HepG2 (cell line): Measurements from ENCODE around the gene VAMP2. TPM values are rescaled to one million over a fixed set of nuclear protein-coding genes. Genes with fewer than 3 reads are reported as not detected.

ENCODE experiments used
- ATAD3A ChIP-seq: sonication (generic); formaldehyde crosslinking; IDR thresholded peaks from 2 replicates; pipeline ENCODE4 v1.4.0; 2020; ENCODE audit warnings: missing genetic modification reagents
- CCAR2 ChIP-seq: fragments of 200-400 bp; formaldehyde crosslinking; optimal IDR thresholded peaks from 2 replicates; pipeline ENCODE3; 2018; ENCODE audit warnings: low read depth, mild to moderate bottlenecking, low read length, moderate library complexity
- FOXO1 ChIP-seq: sonication (generic); formaldehyde crosslinking; IDR thresholded peaks from 2 replicates; pipeline ENCODE4 v1.4.0; 2020; ENCODE audit warnings: missing genetic modification reagents
- GATAD2A ChIP-seq: IDR thresholded peaks from 2 replicates; pipeline ENCODE4 v1.6.1; 2016
- GZF1 ChIP-seq: sonication (generic); formaldehyde crosslinking; IDR thresholded peaks from 2 replicates; pipeline ENCODE4 v1.5.1; 2020; ENCODE audit warnings: mild to moderate bottlenecking, missing genetic modification reagents
- KAT2B ChIP-seq: fragments of 150-350 bp; IDR thresholded peaks from 2 replicates; pipeline ENCODE4 v1.6.1; 2014; ENCODE audit warnings: low read depth, low read length, borderline replicate concordance
- NCOA1 ChIP-seq: sonication (generic); formaldehyde crosslinking; IDR thresholded peaks from 2 replicates; pipeline ENCODE4 v1.9.0; 2021; ENCODE audit warnings: missing genetic modification reagents
- POLR2G ChIP-seq: fragments of 200-400 bp; formaldehyde crosslinking; IDR thresholded peaks from 2 replicates; pipeline ENCODE4 v1.6.1; 2018; ENCODE audit warnings: mild to moderate bottlenecking, low read depth, low read length, moderate library complexity
- TP53 ChIP-seq: sonication (generic); formaldehyde crosslinking; conservative IDR thresholded peaks from 2 replicates; pipeline ENCODE4 v1.4.0; 2020; ENCODE audit warnings: missing genetic modification reagents
- ZFP36 ChIP-seq: fragments of 150-350 bp; IDR thresholded peaks from 2 replicates; pipeline ENCODE4 v1.6.1; 2018; ENCODE audit warnings: borderline replicate concordance, low read length, low read depth; ENCODE audit not compliant: partially characterized antibody
- ZNF556 ChIP-seq: sonication (generic); formaldehyde crosslinking; IDR thresholded peaks from 2 replicates; pipeline ENCODE4 v1.4.0; 2020; ENCODE audit warnings: mild to moderate bottlenecking, missing genetic modification reagents, borderline replicate concordance
- ZNF747 ChIP-seq: sonication (generic); formaldehyde crosslinking; IDR thresholded peaks from 2 replicates; pipeline ENCODE4 v1.8.1; 2023; ENCODE audit warnings: missing genetic modification reagents, mild to moderate bottlenecking, borderline replicate concordance
- polyA plus RNA-seq, 8 experiments: library from polyadenylated mRNA; depleted of rRNA in 3 of 8; stranded (reverse) in 7 of 8; unstranded in 1 of 8; fragments of >200 nt; fragmentation: Illumina TruSeq in 4 of 8; extraction: Trizol in 4 of 8; gene quantifications; 2 replicates each; pipeline versions ENCODE4 v1.2.1 to v1.2.3, GENCODE V29; 2011 to 2016; ENCODE audit warnings: low read depth in 4 of 8, missing spikeins in 1 of 8, mixed read lengths in 1 of 8; ENCODE audit not compliant: insufficient read depth in 1 of 8
- total RNA-seq, 5 experiments: library from RNA; depleted of rRNA; stranded (reverse); fragments of >200 nt; fragmentation: Illumina TruSeq; extraction: Trizol; gene quantifications; 2 replicates each; pipeline ENCODE4 v1.2.3, GENCODE V29; 2016; ENCODE audit warnings: low read depth in 1 of 5
- TF ChIP-seq, protein P1 (sequence below): sonication (generic); formaldehyde crosslinking; IDR thresholded peaks from 2 replicates; pipeline ENCODE4 v1.8.1; 2023; ENCODE audit warnings: mild to moderate bottlenecking, missing genetic modification reagents, borderline replicate concordance
- TF ChIP-seq, protein P2 (sequence below): sonication (generic); formaldehyde crosslinking; IDR thresholded peaks from one replicate; pipeline ENCODE4 v1.5.1; 2020; ENCODE audit warnings: mild to moderate bottlenecking, missing genetic modification reagents; ENCODE audit errors: not compliant biosample characterization
- TF ChIP-seq, protein P3 (sequence below): sonication (generic); formaldehyde crosslinking; IDR thresholded peaks from 2 replicates; pipeline ENCODE4 v1.4.0; 2020; ENCODE audit warnings: mild to moderate bottlenecking, missing genetic modification reagents
- TF ChIP-seq, protein P4 (sequence below): sonication (generic); formaldehyde crosslinking; IDR thresholded peaks from 2 replicates; pipeline ENCODE4 v1.4.0; 2020; ENCODE audit warnings: mild to moderate bottlenecking, missing genetic modification reagents
- TF ChIP-seq, protein P5 (sequence below), 2 experiments: fragments of 450-650 bp in 1 of 2; sonication (generic) in 1 of 2; formaldehyde crosslinking; IDR thresholded peaks; 2 replicates each; pipeline versions ENCODE4 v1.5.0 to v1.8.0; 2020 to 2022; ENCODE audit warnings: mild to moderate bottlenecking in 1 of 2, missing genetic modification reagents in 1 of 2

The VAMP2 gene
- total and polyA plus RNA-seq, 2 of the 13 experiments (the other 11 are each of a cell fraction or from before 2014, with no cell fraction given) = 3.9 to 17.2 TPM

DNA sequence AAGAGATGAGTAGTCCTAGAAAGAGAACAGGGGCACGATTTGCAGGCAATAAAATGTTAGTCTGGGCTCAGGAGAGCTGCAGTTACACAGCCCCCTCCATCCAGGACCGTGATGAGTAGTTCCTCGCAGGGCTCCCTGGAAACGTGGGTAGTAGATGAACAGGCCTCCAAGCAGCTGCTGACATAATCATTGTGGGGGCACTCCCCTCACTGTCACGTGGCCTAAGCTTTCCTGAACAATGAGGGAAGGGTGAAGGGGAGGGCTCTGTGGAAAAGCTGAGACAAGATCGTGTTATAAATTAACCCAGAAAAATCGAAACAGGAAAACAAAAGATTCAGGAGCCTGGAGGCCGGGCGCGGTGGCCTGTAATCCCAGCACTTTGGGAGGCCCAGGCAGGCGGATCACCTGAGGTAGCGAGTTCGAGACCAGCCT, 9.2 kb downstream of the VAMP2 start (continued):
- TF ChIP-seq, protein P1, sequence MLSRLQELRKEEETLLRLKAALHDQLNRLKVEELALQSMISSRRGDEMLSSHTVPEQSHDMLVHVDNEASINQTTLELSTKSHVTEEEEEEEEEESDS (CRISPR knock-in tag) = no peak
- TF ChIP-seq GZF1 (CRISPR knock-in tag) (no peak), ZNF747 (CRISPR knock-in tag) (0 out of 2 replicates have a peak, but pooled peaks have one; percentile 12), CCAR2 (no peak), ATAD3A (CRISPR knock-in tag) (no peak), FOXO1 (CRISPR knock-in tag) (no peak), ZNF556 (CRISPR knock-in tag) (no peak), KAT2B (no peak), NCOA1 (CRISPR knock-in tag) (no peak), TP53 (CRISPR knock-in tag) (no peak), ZFP36 (no peak), GATAD2A (CRISPR knock-in tag) (peak; percentile 55), POLR2G (peak; percentile 12; the same call in 1 of the 2 replicates)
- TF ChIP-seq, protein P2, sequence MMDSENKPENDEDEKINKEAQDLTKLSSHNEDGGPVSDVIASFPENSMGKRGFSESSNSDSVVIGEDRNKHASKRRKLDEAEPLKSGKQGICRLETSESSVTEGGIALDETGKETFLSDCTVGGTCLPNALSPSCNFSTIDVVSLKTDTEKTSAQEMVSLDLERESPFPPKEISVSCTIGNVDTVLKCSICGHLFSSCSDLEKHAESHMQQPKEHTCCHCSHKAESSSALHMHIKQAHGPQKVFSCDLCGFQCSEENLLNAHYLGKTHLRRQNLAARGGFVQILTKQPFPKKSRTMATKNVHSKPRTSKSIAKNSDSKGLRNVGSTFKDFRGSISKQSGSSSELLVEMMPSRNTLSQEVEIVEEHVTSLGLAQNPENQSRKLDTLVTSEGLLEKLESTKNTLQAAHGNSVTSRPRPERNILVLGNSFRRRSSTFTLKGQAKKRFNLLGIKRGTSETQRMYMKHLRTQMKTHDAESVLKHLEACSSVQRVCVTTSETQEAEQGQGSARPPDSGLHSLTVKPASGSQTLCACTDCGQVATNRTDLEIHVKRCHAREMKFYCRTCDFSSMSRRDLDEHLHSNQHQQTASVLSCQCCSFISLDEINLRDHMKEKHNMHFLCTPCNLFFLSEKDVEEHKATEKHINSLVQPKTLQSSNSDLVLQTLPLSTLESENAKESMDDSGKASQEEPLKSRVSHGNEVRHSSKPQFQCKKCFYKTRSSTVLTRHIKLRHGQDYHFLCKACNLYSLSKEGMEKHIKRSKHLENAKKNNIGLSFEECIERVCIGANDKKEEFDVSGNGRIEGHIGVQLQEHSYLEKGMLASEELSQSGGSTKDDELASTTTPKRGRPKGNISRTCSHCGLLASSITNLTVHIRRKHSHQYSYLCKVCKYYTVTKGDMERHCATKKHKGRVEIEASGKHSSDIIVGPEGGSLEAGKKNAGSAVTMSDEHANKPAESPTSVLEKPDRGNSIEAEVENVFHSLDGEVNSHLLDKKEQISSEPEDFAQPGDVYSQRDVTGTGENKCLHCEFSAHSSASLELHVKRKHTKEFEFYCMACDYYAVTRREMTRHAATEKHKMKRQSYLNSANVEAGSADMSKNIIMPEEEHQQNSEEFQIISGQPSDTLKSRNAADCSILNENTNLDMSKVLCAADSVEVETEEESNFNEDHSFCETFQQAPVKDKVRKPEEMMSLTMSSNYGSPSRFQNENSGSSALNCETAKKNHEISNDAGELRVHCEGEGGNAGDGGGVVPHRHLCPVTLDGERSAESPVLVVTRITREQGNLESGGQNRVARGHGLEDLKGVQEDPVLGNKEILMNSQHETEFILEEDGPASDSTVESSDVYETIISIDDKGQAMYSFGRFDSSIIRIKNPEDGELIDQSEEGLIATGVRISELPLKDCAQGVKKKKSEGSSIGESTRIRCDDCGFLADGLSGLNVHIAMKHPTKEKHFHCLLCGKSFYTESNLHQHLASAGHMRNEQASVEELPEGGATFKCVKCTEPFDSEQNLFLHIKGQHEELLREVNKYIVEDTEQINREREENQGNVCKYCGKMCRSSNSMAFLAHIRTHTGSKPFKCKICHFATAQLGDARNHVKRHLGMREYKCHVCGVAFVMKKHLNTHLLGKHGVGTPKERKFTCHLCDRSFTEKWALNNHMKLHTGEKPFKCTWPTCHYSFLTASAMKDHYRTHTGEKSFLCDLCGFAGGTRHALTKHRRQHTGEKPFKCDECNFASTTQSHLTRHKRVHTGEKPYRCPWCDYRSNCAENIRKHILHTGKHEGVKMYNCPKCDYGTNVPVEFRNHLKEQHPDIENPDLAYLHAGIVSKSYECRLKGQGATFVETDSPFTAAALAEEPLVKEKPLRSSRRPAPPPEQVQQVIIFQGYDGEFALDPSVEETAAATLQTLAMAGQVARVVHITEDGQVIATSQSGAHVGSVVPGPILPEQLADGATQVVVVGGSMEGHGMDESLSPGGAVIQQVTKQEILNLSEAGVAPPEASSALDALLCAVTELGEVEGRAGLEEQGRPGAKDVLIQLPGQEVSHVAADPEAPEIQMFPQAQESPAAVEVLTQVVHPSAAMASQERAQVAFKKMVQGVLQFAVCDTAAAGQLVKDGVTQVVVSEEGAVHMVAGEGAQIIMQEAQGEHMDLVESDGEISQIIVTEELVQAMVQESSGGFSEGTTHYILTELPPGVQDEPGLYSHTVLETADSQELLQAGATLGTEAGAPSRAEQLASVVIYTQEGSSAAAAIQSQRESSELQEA = no peak
- TF ChIP-seq, protein P3, sequence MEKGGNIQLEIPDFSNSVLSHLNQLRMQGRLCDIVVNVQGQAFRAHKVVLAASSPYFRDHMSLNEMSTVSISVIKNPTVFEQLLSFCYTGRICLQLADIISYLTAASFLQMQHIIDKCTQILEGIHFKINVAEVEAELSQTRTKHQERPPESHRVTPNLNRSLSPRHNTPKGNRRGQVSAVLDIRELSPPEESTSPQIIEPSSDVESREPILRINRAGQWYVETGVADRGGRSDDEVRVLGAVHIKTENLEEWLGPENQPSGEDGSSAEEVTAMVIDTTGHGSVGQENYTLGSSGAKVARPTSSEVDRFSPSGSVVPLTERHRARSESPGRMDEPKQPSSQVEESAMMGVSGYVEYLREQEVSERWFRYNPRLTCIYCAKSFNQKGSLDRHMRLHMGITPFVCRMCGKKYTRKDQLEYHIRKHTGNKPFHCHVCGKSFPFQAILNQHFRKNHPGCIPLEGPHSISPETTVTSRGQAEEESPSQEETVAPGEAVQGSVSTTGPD (CRISPR knock-in tag) = no peak
- TF ChIP-seq, protein P4, sequence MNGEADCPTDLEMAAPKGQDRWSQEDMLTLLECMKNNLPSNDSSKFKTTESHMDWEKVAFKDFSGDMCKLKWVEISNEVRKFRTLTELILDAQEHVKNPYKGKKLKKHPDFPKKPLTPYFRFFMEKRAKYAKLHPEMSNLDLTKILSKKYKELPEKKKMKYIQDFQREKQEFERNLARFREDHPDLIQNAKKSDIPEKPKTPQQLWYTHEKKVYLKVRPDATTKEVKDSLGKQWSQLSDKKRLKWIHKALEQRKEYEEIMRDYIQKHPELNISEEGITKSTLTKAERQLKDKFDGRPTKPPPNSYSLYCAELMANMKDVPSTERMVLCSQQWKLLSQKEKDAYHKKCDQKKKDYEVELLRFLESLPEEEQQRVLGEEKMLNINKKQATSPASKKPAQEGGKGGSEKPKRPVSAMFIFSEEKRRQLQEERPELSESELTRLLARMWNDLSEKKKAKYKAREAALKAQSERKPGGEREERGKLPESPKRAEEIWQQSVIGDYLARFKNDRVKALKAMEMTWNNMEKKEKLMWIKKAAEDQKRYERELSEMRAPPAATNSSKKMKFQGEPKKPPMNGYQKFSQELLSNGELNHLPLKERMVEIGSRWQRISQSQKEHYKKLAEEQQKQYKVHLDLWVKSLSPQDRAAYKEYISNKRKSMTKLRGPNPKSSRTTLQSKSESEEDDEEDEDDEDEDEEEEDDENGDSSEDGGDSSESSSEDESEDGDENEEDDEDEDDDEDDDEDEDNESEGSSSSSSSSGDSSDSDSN (CRISPR knock-in tag) = no peak
- TF ChIP-seq, protein P5, sequence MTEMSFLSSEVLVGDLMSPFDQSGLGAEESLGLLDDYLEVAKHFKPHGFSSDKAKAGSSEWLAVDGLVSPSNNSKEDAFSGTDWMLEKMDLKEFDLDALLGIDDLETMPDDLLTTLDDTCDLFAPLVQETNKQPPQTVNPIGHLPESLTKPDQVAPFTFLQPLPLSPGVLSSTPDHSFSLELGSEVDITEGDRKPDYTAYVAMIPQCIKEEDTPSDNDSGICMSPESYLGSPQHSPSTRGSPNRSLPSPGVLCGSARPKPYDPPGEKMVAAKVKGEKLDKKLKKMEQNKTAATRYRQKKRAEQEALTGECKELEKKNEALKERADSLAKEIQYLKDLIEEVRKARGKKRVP (CRISPR knock-in tag; IDR thresholded peaks at IDR 0.05) = peak in 1 of 2 experiments; percentile 46; a peak in 1 of 4 replicates
